A673 (cell line): ENCODE results near the gene NDUFB3.

ENCODE experiments used
- EZH2 ChIP-seq: fragments of 200-600 bp; sonication (generic); IDR thresholded peaks from 2 replicates; pipeline ENCODE4 v1.6.1; 2017; ENCODE audit warnings: borderline replicate concordance, low read depth, mild to moderate bottlenecking, mixed read lengths, antibody characterized with exemption, low read length; ENCODE audit not compliant: poor library complexity, severe bottlenecking
- TF ChIP-seq, protein P1 (sequence below): fragments of 300-800, 200-600 bp; sonication (generic); conservative IDR thresholded peaks from 2 replicates; pipeline ENCODE4 v1.5.1; 2017; ENCODE audit warnings: low read depth, mild to moderate bottlenecking, antibody characterized with exemption, low read length, moderate library complexity, mixed read lengths

DNA sequence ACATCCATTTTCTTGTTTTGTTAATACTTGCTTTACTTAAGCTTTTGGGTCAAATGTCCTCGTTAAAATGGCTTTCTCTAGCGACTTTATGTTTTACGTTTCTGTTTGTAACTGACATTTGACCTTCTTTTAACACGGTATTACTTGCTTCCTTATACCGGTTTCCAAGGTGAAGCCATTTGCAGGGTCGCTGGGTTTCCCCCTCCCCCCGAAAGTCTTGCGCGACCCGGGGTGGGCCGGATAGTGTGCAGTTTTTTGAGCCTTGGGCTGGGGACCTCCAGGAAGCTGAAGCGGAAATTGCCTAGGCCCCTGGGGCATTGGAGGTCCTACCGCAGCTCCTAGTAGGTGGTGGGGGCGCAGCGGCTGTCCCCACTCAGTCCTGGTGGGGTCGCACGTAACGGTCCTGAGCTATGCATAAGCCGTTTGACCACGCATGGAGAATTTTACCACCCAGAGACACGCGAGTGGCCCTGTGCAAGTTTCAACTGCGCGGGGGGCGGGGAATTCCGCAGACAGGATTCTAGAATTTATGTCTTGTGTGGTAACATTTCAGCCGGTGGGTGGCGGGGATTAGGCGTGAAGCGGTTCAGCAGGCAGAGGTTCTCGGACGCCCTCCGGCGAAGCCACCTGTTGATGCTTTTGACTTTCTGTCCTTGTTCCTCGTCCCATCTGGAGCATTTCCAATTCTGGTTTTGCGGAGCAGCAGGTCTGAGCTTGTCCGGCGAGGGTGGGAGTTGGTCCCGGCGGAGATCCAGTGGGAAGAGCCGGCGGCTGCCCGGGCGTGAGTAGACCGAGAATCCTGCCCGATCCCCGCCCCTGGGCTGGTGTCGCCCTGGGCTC, 46.5 kb downstream of the NDUFB3 start:
- TF ChIP-seq, protein P1, sequence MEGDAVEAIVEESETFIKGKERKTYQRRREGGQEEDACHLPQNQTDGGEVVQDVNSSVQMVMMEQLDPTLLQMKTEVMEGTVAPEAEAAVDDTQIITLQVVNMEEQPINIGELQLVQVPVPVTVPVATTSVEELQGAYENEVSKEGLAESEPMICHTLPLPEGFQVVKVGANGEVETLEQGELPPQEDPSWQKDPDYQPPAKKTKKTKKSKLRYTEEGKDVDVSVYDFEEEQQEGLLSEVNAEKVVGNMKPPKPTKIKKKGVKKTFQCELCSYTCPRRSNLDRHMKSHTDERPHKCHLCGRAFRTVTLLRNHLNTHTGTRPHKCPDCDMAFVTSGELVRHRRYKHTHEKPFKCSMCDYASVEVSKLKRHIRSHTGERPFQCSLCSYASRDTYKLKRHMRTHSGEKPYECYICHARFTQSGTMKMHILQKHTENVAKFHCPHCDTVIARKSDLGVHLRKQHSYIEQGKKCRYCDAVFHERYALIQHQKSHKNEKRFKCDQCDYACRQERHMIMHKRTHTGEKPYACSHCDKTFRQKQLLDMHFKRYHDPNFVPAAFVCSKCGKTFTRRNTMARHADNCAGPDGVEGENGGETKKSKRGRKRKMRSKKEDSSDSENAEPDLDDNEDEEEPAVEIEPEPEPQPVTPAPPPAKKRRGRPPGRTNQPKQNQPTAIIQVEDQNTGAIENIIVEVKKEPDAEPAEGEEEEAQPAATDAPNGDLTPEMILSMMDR: peak; percentile 59
- no peak for TF ChIP-seq EZH2
